WI38 (cell line): ENCODE data around the gene B2M.

Source experiments
- H3K4me3 ChIP-seq: 2 replicates; pipeline ENCODE4 v1.5.1; 2011; ENCODE audit warnings: low read depth, mild to moderate bottlenecking, control low read depth, low read length
- CTCF ChIP-seq: IDR thresholded peaks from 2 replicates; pipeline ENCODE4 v1.5.1; 2012; ENCODE audit warnings: low read depth, mild to moderate bottlenecking, control low read depth, low read length

The B2M gene

GRCh38 chr15:44706946-44707636 lies 4.2 kb upstream of the B2M start:
- no peak overlapping the region for H3K4me3 ChIP-seq
- no peak for TF ChIP-seq CTCF

- TF ChIP-seq CTCF = peak; percentile 9; the same call in 1 of the 2 replicates
- H3K4me3 ChIP-seq = peak overlapping the region; percentile 97
Observed at GRCh38 chr15:44710236-44711095, 851 bp upstream of the B2M start.

DNA sequence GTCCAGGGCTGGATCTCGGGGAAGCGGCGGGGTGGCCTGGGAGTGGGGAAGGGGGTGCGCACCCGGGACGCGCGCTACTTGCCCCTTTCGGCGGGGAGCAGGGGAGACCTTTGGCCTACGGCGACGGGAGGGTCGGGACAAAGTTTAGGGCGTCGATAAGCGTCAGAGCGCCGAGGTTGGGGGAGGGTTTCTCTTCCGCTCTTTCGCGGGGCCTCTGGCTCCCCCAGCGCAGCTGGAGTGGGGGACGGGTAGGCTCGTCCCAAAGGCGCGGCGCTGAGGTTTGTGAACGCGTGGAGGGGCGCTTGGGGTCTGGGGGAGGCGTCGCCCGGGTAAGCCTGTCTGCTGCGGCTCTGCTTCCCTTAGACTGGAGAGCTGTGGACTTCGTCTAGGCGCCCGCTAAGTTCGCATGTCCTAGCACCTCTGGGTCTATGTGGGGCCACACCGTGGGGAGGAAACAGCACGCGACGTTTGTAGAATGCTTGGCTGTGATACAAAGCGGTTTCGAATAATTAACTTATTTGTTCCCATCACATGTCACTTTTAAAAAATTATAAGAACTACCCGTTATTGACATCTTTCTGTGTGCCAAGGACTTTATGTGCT lies 527 bp downstream of the B2M start:
- no peak for TF ChIP-seq CTCF

GRCh38 chr15:44712346-44713005 lies 1.2 kb downstream of the B2M start:
- no peak for TF ChIP-seq CTCF
- peak overlapping the region; percentile 97 for H3K4me3 ChIP-seq

More for the DNA sequence above, 527 bp downstream of the B2M start:
- peak overlapping the region; percentile 97 for H3K4me3 ChIP-seq

- TF ChIP-seq CTCF = no peak
- peak overlapping the region; percentile 97 for H3K4me3 ChIP-seq
Observed at GRCh38 chr15:44713006-44713966, 2.0 kb downstream of the B2M start.

- H3K4me3 ChIP-seq = no peak overlapping the region
- no peak for TF ChIP-seq CTCF
Observed at GRCh38 chr15:44715142-44715796, 4.0 kb downstream of the B2M start.
